Neural cell (in vitro differentiated cells): ENCODE data around the gene PTPRU.

ENCODE experiments used
- CTCF ChIP-seq: fragments of 450-650 bp; IDR thresholded peaks from 2 replicates; pipeline ENCODE4 v1.5.1; 2014; ENCODE audit warnings: antibody characterized with exemption, mild to moderate bottlenecking, moderate library complexity; ENCODE audit not compliant: poor library complexity, severe bottlenecking
- EP300 ChIP-seq: fragments of 450-650 bp; conservative IDR thresholded peaks from 2 replicates; pipeline ENCODE4 v1.6.1; 2014; ENCODE audit warnings: antibody characterized with exemption, mild to moderate bottlenecking, moderate library complexity; ENCODE audit not compliant: poor library complexity, severe bottlenecking
- EZH2 ChIP-seq: fragments of 200-600, 300-800 bp; shearing (Covaris generic), sonication (generic); IDR thresholded peaks from 2 replicates; pipeline ENCODE4 v1.6.1; 2014; ENCODE audit warnings: antibody characterized with exemption, low read length, borderline replicate concordance, mild to moderate bottlenecking; ENCODE audit not compliant: insufficient read depth, poor library complexity, severe bottlenecking
- MXI1 ChIP-seq: fragments of 450-650 bp; conservative IDR thresholded peaks from 2 replicates; pipeline ENCODE4 v1.6.1; 2014; ENCODE audit warnings: antibody characterized with exemption, mild to moderate bottlenecking; ENCODE audit not compliant: poor library complexity, severe bottlenecking
- POLR2AphosphoS5 ChIP-seq: IDR thresholded peaks from 2 replicates; pipeline ENCODE4 v1.6.1; 2012
- RAD21 ChIP-seq: fragments of 450-650 bp; conservative IDR thresholded peaks from 2 replicates; pipeline ENCODE4 v1.6.1; 2014; ENCODE audit warnings: antibody characterized with exemption, mild to moderate bottlenecking, moderate library complexity
- REST ChIP-seq: IDR thresholded peaks from 2 replicates; pipeline ENCODE4 v1.6.1; 2012; ENCODE audit warnings: borderline replicate concordance
- SMC3 ChIP-seq: fragments of 450-650 bp; conservative IDR thresholded peaks from 2 replicates; pipeline ENCODE4 v1.6.1; 2014; ENCODE audit warnings: antibody characterized with exemption, mild to moderate bottlenecking, moderate library complexity; ENCODE audit not compliant: poor library complexity

DNA sequence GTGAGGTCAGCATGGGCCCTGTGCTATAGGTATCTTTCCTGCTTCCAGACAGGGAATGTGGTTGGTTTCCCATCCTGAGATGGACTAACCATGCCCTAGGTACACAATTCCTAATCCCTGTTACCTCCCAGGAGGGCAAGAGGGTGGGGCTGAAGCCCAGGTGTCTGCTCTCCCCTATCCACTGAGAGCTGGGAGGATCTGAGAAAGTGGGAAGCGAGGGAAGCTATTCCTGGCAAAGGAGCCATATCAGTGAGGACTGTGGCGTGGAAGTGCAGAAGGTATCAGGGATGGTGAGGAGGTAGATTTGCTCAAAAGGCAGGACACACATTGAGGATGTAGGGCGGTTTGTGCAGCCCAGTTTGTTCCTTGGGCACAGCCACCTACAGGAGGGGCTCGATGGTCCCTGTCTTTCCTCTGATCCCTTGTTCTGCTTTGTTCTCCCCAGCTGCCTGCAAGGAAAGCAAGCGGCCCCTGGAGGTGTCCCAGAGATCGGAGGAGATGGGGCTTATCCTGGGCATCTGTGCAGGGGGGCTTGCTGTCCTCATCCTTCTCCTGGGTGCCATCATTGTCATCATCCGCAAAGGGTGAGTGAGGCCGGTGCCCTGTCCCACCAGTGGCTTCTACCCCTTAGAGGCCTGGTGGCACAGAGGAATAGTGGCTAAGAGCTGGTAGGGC lies 48.1 kb downstream of the PTPRU start:
- TF ChIP-seq CTCF, result no peak
- no peak for TF ChIP-seq SMC3
- no peak for TF ChIP-seq EP300
- TF ChIP-seq REST, result no peak
- no peak for TF ChIP-seq EZH2
- no peak for TF ChIP-seq POLR2AphosphoS5
- no peak for TF ChIP-seq MXI1
- no peak for TF ChIP-seq RAD21
